ENCODE results near the gene ATP12A.

The ATP12A gene

DNA sequence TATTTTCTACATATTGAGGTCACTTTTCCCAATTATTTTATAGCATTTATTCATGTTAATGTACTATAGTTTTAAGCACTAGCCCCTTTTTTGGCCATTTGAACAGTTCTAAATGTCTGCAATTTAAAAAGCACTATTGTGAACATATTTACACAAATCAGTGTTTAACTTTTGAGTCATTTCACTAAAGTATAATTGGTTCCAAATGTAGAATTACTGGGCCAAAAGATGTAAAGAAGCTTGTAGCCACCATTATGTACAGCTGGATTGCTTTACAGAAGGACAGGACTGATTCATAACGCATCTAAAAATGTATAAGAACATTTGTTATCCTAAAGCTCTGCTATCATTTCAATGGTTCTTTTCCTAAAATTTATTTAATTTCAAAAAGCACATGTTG lies 16.6 kb upstream of the ATP12A start:
- DNase-seq: no peak

DNA sequence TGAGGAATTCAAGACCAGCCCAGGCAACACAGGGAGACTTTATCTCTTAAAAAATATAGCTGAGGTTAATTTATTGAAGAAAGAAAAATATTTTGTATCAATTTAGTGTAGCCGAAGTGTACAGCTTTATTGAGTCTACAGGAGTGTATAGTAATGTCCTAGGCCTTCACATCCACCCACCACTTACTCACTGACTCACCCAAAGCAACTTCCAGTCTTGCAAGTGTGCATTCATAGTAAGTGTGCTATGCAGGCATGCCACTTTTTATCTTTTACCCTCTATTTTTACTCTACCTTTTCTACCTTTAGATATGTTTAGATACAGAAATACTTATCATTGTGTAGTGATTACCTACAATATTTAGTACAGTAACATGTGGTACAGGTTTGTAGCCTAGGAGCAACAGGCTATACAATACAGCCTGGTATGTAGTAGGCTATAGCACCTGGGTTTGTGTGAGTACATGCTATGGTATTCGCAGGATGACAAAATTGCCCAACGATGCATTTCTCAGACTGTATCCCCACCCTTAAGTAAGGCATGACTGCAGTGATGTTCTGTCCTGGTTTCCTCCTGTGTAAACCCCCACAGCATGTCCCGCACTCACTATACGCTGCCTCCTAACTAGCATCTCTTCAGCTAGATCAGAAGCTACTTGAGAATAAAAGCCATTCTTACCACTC lies 15.3 kb upstream of the ATP12A start:
- DNase-seq: no peak

DNA sequence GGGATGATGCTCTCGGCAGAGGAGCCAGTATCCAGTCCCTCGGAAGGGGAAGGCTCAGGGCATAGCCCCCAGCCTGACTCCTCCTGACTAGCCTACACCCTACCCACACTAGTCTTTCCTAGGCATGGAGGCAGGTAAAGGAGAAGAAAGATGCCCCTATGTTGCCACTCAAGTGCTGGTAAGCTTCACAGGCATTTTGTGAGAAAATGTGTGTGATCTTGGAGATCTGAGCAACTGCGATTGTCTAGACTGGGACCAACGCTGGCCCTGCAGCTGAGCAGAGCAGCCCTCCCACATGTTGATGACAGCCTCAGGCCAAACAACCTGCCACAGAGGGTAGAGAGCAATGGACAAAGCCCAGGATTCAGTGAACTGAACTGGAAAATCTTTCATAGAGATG lies 11.7 kb upstream of the ATP12A start:
- DNase-seq: no peak

DNA sequence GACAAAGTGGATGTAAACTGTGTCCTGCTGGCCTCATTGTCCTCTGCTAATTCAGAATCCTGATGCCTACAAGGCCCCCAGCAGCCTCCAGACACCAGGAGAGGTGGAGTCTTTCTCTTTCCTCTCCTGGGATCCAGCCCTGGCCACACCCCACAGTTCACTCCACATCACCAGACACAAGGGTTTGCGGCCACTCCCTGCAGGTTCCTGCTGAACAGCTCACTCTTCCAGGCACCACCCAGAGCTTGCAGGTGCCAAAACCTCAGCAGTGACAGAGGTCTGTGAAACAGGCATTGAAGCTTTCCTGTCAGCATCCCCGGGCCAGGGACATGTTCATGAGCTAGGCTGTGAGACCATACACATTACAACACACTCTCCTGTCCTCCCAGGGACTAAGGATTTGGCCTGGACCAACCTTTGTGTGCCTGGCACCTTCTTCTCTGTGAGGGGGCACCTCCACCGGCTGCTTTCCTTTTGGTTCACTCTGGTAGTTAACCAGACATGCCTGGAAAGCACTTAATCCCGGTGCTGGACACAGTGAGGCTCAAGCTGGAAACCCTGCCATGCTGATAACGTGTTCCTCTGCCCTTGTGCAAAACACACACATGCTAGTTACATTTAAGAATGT lies 11.1 kb upstream of the ATP12A start:
- no peak for DNase-seq

DNA sequence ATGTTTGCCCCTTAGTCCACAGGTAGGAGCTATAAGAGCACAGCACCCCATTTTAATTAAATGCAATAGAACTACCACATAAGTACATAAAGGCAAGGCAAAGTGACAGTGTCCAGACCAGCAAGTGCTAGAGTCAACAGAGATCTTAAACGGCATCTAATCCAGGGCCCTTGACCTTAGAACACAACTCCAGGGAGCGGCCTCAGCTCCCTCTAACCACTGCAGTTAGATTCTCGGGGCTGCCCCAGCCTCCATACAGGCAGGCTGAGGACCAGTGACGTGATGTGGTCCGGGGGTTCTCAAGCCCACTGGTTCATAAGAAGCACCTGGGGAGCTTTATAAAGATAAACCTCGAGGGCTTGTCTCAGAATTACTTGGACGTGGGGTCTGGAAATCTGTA lies 10.0 kb upstream of the ATP12A start:
- DNase-seq: no peak

DNA sequence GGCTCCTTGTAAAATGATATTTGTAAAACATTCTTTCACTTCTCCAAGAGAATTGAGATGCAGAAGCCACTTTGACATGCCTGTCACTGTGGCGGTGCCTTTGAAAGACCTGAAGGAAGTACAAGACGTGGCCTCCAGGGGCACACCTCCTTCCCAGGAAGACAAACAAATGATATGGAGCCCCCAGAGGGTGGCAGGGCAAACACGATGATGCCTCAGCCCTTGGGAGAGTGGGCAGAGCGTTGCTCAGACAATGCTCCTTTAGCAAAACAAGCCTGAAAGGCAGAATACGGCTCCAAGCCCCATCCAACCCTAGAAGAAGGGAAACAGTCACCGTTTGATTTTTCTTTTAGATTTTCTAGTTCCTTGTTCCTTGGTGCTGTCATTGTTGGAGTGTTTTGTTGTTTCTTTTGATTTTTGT lies 9.2 kb upstream of the ATP12A start:
- DNase-seq: peak; percentile 8

DNA sequence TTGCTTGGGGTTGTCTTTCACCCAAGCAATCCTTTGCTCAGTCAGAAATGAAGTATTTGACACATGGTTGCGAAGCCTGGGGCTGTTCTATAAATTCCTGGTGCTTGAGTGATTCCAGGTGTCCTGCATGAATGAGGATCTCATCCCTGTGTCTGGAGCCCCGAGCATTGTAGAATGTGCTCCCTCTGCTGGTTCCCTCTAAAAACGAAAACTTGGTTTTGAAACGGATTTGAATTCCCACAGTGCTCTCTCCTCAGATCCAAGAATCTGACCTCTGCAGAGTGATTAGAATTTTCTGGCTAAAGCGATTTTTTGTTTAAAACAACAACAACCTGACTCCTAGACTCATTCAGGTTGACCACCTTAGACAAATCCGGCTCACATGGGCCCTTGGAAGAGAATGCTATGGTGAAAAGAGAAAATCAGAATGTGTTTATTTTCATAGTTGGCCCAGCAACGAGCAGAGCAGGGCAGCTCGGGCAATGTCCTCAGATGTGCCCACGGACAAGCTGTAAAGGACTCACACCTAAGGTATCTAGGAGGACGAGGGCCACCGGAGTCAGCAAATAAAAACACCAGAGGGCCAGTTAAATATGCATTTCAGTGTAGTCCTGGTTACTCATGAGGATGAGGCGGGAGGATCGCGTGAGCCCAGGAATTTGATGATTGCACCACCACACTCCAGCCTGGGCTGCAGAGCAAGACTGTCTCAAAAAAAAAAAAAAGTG lies 8.7 kb upstream of the ATP12A start:
- DNase-seq: peak; percentile 44

DNA sequence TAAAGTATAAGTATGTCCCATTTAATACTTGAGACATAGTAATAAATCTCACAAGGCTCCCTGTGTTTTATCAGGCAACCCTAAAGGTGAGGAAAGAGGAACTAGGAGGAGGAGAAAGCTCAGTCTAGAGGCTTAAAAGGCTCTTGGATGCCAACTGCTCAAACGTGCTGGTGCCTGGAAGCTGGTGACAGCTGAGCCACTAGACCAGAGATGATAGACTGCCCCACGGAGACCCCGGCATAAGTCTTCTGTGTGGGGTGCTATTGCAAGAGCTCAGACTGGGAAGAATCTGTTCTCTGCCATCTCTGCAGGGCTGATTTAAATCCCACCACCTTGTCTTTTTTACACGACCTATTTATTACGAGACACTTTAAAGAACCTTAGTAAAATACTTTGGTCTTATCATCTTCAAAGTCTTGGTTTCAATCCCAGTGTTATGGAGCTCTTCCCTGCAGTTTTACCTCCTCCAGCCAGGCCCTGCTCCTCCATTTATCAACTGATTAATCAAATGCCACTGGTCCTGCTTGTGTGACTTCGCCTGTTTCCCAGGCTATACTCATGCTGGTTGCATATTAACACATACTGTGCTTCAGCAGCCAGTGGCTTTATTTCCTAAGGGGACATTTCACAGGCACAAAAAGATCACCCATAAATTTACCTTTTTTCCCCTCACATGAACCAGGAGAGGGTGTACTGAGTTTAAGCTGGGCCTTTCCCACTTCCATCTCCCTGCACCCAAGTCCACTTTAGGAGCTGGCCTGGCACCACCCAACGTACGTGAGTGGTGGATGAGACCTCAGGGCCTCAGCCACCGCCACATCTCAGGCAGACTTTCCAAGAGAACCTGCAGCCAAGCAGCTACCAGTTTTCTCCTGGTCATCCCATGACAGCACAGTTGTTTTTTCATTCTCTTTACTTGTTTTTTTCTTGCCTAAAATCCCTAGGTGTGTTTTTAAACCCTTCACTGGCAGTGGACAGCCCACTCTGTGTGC lies 7.8 kb upstream of the ATP12A start:
- no peak for DNase-seq

DNA sequence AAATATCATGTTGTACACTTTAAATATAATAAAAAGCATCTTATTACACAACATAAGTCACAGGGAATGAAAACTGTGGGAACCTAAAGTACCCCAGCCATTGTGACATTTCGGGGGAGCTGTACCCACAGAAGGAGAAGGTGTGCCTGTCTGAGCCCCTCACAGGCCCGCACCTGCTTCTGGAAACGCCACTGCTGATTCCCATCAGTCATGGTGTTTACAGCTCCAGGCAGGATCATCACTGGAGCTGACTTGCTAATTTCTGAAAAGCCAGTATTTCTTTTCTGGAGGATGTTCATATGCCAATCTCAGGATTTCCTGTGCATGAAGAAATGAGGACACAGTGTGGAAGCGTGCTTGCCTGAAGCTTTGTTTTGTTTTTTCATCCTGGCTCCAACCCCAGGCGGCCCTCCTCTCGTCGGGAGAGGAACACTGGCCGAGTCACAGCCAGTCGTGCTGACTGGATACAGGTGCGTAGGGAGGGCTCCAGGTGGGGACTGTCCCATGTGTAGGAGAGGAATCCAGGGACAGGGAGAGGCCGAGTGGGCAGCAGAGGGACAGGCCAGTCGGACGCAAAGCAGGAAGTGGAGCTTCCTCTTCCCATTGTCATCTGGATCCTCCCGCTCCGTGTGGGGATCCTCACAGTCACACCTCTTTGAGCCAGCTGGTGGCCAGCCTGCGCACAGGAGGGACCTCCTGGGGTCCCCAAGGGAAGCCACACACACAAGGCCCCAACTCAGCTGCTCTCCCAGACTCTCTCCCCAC lies 4.2 kb upstream of the ATP12A start:
- no peak for DNase-seq

DNA sequence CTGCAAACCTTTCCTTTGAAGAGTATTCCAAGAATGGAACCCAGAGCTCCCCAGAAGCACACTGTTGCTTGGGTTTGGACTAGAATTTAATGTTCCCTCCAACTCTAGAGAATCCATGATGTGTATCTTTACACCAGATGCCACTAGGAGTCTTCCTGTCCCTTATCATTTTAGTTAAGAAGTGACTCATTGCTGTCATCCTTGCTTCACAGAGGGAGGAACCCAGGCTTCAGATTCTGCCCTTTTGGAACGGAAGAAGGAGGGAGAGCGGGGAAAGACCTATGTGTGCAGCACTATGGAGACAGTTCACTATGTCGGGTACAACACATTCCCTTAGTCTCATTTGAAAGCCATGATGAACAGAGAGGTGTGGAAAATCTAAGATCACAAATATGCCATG lies 2.1 kb upstream of the ATP12A start:
- DNase-seq: no peak

DNA sequence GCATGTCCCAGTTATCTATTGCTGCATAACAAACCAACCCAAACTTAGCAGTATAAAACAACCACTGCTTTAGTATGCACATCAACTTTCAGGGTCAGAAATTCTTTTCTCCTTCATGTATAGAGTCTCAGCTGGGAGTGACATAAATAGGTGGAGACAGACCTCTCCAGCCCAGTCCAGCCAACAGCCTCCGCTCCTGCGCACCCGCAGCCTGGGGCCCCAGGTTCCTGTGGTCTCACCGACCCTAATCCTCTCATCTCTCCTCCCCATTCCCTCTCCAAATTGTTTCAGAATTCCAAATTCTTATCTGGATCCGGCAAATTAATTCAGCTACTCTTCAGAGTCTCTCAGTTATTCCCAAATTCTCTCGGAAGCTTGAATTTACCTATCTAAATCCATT lies 522 bp upstream of the ATP12A start:
- no peak for DNase-seq

DNA sequence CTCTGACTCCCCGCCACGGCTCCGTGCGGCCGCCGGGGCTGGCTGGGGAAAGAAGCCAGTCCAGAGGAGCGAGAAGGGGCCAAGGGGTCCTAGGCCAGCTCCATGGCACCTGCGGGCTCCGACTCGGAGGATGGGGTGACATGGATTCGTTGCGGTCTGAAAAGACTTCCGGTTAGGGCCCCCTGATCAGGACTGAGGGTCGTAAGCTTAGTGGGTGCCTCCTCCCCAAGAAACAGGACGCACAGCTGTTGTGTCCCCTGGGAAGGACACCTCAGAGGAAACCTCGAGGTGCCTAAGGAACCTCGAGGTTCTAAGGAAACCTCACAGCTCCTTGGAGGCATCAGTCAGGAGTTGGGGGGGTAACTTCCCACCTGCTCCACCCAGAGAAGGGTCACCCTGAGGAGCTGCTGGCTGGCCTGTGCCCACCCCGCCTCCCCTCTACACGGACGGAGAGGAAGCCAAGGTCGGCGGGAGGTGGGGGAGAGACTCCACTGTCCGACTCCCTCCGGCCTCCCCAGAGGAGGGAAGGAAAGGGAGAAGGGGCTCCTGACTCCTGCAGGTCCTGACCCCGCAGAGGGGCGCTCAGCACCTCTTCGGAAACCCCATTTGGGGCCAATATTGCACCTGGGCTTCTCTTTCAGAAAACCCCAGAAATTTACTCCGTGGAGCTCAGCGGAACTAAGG lies 855 bp downstream of the ATP12A start:
- DNase-seq: no peak

DNA sequence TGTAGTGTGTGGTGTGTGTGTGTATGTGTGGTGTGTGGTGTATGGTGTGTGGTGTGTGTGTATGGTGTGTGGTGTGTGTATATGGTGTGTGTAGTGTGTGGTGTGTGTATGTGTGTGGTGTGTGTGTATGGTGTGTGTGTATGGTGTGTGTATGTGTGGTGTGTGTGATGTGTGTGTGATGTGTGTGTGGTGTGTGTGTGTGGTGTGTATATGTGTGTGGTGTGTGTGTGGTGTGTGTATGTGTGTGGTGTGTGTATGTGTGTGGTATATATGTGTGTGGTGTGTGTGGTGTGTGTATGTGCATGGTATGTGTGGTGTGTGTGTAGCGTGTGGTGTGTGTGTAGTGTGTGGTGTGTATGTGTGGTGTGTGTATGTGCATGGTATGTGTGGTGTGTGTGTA lies 1.7 kb downstream of the ATP12A start:
- no peak for DNase-seq

DNA sequence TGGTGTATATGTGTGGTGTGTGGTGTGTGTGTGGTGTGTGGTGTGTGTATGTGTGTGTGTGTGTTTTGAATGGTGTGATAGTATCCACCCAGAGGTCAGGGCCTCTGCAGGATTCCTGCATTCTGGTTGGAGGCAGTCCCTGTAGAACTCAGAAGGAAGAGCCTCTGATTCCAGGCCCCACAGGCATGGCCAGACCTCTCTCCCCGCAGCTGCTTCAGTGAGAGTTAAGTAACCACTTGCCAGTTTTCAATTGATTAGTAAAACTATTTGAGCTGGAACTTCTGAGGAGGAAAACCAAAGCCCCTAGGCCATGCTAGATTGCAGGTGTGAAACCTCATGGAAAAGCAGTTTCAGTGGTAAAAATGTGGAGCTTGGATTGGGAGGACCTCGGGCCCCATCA lies 2.1 kb downstream of the ATP12A start:
- no peak for DNase-seq

DNA sequence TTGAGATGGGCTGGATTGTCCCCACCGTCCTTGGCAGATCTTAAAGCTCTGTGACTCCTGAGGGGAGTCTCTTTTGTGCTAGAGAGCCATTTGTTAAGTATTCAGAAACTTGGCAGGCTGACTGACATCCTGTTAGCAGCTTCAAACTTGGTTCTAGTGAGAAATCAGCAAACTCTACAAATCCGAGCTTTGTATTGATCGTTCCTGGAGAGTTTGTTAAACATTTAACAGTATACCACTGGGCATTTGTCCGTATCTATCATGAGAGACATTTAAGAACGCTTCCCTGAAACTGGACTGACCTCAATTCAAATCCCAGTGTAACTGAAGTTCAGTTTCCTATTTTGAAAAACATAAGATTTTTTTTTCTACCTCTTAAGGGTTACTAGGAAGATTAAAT lies 3.1 kb downstream of the ATP12A start:
- DNase-seq: no peak

DNA sequence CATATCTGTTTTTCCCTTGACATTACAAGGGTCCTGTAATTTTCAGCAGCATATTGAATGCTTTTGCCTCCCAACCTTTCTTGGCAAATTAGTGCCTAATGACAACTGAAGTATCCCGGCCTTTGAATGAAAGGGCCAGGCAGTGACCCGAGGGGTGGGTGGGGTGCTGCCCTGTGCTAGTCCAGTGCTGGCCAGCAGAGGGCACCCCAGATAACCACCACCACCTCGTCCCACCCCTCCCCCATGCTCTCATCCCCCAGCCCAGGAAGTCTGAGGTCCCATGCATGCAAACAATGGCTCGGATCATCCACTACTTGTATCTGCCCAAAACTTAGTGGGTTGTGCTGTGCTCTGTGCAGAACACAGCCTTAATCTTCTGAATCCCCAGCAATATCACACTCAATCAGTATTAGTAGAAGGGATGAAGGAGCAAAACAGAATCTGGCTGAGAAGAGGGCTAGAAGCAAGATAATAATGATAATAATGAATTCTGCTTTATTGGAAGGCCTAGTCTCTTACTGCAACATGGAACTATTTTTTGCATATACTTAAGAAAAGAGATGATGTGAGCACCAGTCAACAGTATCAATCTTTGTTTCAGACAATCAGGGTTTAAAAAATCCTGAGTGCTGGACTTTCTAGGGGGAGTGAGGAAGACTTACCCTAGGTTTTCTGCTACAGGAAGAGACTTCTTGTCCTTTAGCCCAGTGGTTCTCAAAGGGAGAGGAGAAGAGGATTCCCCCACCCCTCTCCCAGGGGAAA lies 3.8 kb downstream of the ATP12A start:
- peak; percentile 63 for DNase-seq

DNA sequence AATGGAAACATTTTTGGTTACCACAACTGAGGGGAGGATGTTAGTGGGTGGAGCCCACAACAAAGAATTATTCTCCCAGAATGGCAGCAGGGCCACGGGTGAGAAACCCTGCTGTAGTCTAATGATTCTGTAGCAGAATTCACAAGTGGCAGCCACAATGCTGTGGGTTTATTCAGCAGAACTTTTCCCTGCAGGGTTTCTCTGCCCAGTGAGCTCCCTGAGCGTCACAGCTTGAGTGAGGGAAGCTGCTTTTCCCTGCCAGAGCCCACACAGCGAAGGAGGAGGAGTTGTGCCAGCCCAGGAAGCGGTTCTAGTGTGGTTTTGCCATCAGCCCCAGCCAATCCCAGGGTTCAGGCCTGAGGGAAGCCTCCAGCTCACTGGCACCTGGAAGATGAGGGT lies 4.4 kb downstream of the ATP12A start:
- DNase-seq: peak; percentile 39

DNA sequence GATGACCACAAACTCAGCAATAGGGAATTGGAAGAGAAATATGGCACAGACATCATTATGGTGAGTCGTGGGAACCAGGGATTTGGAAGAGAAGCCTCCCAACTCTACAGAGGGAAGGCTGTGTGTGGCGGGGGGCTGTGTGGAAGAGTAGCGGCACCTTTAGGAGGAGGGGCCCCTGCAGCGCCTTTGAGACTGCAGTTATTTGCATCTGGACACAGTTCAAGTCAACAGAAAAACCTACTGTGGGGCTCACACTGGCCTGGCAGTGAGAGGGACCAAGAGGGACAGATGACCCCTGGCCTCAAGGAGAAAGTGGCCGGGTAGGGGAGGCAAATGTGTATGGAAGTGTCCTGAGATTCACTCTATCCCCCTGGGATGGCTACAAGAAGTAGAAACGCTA lies 5.1 kb downstream of the ATP12A start:
- no peak for DNase-seq

DNA sequence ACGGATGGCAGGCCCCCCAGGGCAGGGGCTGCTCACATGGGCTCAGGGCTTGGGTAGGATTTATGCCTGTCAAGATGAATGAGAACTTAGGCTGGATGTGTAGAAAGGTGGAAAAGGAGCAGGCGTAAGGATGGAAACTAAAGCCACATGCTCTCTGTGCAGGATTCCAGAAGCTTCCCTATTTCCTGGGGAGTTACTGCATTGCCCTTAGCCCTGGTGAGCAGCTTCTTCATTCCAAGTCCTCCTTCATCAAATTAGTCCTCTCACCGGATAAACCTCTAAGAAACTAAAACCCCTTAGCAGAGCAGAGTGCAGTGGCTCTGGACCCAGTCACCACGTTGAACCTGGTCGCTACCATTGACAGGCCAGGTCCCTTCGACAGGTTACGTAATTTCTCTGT lies 7.4 kb downstream of the ATP12A start:
- no peak for DNase-seq

DNA sequence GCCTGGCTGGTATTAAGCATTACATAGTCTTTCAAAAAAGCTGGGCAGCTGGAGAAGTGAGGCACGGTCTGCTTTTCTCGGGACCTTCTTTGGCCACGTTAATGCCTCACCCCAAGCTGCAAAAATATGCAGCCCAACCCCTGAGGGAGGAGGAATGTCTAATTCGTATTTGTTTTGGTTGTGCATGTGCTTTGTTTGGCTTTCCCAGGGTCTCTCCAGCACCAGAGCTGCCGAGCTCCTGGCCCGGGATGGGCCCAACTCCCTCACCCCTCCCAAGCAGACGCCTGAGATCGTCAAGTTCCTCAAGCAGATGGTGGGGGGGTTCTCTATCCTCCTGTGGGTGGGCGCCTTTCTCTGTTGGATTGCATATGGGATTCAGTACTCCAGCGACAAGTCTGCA lies 7.9 kb downstream of the ATP12A start:
- no peak for DNase-seq

DNA sequence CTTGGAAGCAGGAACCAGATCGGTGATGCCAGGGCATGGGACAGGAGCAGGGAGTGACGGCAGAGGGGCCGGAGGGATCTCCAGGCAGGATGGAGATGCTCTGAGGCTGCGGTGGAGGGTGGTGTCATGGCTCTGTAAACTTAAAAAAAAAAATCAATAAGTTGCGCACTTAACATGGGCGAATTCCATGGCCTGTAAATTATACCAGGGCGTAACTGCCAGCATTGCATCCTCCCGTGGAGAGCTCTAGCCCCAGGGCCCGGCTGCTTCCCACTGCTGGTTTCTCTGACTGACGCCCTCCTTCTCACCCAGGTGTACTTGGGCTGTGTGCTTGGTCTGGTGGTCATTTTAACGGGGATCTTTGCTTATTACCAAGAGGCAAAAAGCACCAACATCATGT lies 8.7 kb downstream of the ATP12A start:
- DNase-seq: no peak

Measured in CD4-positive, alpha-beta T cell treated with Interleukin-17A for 1 hour (primary cell).